ENCODE data around the gene POLR3H. TPM values are rescaled to one million over a fixed set of nuclear protein-coding genes. Genes with fewer than 3 reads are reported as not detected.

The POLR3H gene
- total RNA-seq, 1 donor from 2014 or later: 15.2 TPM

- Mint-ChIP-seq H3K27ac (peak overlapping the region; percentile 92), H3K4me3 (no peak overlapping the region), H3K27me3 (ENCODE audit: insufficient read depth, low read depth) (no peaks in the 10 kb centered on the region), H3K36me3 (no peaks in the 10 kb centered on the region), H3K4me1 (peaks cover 49% of the 10 kb centered on the region), H3K9me3 (no peaks in the 10 kb centered on the region)
- Histone ChIP-seq H2AFZ (replicated peaks) (no peak overlapping the region), H3F3A (ENCODE audit: low read depth) (peaks cover 47% of the 10 kb centered on the region), H3K4me2 (no peak overlapping the region), H3K27me3 (no peaks in the 10 kb centered on the region), H3K9ac (peak overlapping the region; percentile 23), H3K4me1 (peaks cover 40% of the 10 kb centered on the region), H4K20me1 (ENCODE audit: low read depth) (peaks cover 11% of the 10 kb centered on the region), H3K27ac (peak overlapping the region; percentile 89), H3K4me3 (no peak overlapping the region), H3K36me3 (no peaks in the 10 kb centered on the region), H3K9me3 (ENCODE audit: low read depth) (no peaks in the 10 kb centered on the region), H3K79me2 (ENCODE audit: low read depth) (peaks cover 85% of the 10 kb centered on the region)
- DNase-seq (ENCODE audit: low spot score): no peak
- TF ChIP-seq, protein P1, sequence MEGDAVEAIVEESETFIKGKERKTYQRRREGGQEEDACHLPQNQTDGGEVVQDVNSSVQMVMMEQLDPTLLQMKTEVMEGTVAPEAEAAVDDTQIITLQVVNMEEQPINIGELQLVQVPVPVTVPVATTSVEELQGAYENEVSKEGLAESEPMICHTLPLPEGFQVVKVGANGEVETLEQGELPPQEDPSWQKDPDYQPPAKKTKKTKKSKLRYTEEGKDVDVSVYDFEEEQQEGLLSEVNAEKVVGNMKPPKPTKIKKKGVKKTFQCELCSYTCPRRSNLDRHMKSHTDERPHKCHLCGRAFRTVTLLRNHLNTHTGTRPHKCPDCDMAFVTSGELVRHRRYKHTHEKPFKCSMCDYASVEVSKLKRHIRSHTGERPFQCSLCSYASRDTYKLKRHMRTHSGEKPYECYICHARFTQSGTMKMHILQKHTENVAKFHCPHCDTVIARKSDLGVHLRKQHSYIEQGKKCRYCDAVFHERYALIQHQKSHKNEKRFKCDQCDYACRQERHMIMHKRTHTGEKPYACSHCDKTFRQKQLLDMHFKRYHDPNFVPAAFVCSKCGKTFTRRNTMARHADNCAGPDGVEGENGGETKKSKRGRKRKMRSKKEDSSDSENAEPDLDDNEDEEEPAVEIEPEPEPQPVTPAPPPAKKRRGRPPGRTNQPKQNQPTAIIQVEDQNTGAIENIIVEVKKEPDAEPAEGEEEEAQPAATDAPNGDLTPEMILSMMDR (IDR thresholded peaks at IDR 0.05): no peak
- TF ChIP-seq EZH2phosphoT487 (IDR thresholded peaks at IDR 0.05): no peak
Measured at GRCh38 chr22:41478473-41478872, 65.8 kb downstream of the POLR3H start.

Other genes with a start within 250 kb of the POLR3H start
- 25.8 and 56.3 TPM in 2 replicates for gene ZC3H7B, start 242.9 kb downstream of the POLR3H start, total RNA-seq (ENCODE audit: low replicate concordance)
- gene TEF, start 162.5 kb downstream of the POLR3H start, total RNA-seq (ENCODE audit: low replicate concordance): 11.0 and 17.2 TPM in 2 replicates
- 23.4 and 37.7 TPM in 2 replicates for gene TOB2, start 97.7 kb downstream of the POLR3H start, total RNA-seq (ENCODE audit: low replicate concordance)
- 106 and 114 TPM in 2 replicates for gene PHF5A, start 75.8 kb downstream of the POLR3H start, total RNA-seq (ENCODE audit: low replicate concordance)
- gene ACO2, start 75.4 kb downstream of the POLR3H start, total RNA-seq (ENCODE audit: low replicate concordance): 36.6 and 61.8 TPM in 2 replicates
- gene CSDC2, start 16.5 kb upstream of the POLR3H start, total RNA-seq (ENCODE audit: low replicate concordance): 1.3 TPM in 1 of 2 replicates, not detected in the other
- 9.3 and 13.5 TPM in 2 replicates for gene PMM1, start 45.4 kb upstream of the POLR3H start, total RNA-seq (ENCODE audit: low replicate concordance)
- gene DESI1, start 76.6 kb upstream of the POLR3H start, total RNA-seq (ENCODE audit: low replicate concordance): 22.7 and 25.0 TPM in 2 replicates
- 526 and 546 TPM in 2 replicates for gene XRCC6, start 76.8 kb upstream of the POLR3H start, total RNA-seq (ENCODE audit: low replicate concordance)
- gene SNU13, start 144.4 kb upstream of the POLR3H start, total RNA-seq (ENCODE audit: low replicate concordance): 143 and 171 TPM in 2 replicates
- 0.25 TPM in 1 of 2 replicates, not detected in the other for gene MEI1, start 155.0 kb upstream of the POLR3H start, total RNA-seq (ENCODE audit: low replicate concordance)